ENCODE data around the gene WDR35. TPM values are rescaled to one million over a fixed set of nuclear protein-coding genes. Genes with fewer than 3 reads are reported as not detected.
A peak's percentile ranks its signal among the peaks of the same experiment; 100 is the strongest.

Gene WDR35
- total RNA-seq, 1 experiment from 2014 or later = 29.4 TPM

- H3K4me1 ChIP-seq (ENCODE audit: insufficient read depth, low read length, poor library complexity, severe bottlenecking) = no peaks in the 10 kb centered on the region
- no peak for DNase-seq (ENCODE audit: low spot score)
- no peaks in the 10 kb centered on the region for H3K27me3 ChIP-seq (replicated peaks; ENCODE audit: insufficient read depth, low read depth, low read length, poor library complexity)
- no peaks in the 10 kb centered on the region for H3K9me3 ChIP-seq (ENCODE audit: low read depth, low read length, poor library complexity, severe bottlenecking)
- no peak overlapping the region for H3K4me3 ChIP-seq (ENCODE audit: low read depth, low read length, poor library complexity, severe bottlenecking)
- H3K36me3 ChIP-seq (ENCODE audit: insufficient read depth, low read length, poor library complexity, severe bottlenecking) = peaks cover 6% of the 10 kb centered on the region
- ChIA-PET CTCF (no interaction called here), POLR2A (ENCODE audit: low non-redundant PET) (no interaction called here)
- intact Hi-C loops (cut with micrococcal nuclease; ENCODE audit: unreplicated experiment) = no loop called here
- TF ChIP-seq, protein P1, sequence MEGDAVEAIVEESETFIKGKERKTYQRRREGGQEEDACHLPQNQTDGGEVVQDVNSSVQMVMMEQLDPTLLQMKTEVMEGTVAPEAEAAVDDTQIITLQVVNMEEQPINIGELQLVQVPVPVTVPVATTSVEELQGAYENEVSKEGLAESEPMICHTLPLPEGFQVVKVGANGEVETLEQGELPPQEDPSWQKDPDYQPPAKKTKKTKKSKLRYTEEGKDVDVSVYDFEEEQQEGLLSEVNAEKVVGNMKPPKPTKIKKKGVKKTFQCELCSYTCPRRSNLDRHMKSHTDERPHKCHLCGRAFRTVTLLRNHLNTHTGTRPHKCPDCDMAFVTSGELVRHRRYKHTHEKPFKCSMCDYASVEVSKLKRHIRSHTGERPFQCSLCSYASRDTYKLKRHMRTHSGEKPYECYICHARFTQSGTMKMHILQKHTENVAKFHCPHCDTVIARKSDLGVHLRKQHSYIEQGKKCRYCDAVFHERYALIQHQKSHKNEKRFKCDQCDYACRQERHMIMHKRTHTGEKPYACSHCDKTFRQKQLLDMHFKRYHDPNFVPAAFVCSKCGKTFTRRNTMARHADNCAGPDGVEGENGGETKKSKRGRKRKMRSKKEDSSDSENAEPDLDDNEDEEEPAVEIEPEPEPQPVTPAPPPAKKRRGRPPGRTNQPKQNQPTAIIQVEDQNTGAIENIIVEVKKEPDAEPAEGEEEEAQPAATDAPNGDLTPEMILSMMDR (conservative IDR thresholded peaks at IDR 0.05; ENCODE audit: low read depth, low read length) = no peak
- TF ChIP-seq EZH2 (IDR thresholded peaks at IDR 0.05; ENCODE audit: borderline replicate concordance, low read depth, low read length, poor library complexity, severe bottlenecking) = no peak
- H3K27ac ChIP-seq (ENCODE audit: low read depth, low read length, poor library complexity, severe bottlenecking) = no peak overlapping the region
- no TSS peak for BruUV-seq (replicated peaks)
Observed at GRCh38 chr2:19914266-19914975, 75.5 kb downstream of the WDR35 start.

DNA sequence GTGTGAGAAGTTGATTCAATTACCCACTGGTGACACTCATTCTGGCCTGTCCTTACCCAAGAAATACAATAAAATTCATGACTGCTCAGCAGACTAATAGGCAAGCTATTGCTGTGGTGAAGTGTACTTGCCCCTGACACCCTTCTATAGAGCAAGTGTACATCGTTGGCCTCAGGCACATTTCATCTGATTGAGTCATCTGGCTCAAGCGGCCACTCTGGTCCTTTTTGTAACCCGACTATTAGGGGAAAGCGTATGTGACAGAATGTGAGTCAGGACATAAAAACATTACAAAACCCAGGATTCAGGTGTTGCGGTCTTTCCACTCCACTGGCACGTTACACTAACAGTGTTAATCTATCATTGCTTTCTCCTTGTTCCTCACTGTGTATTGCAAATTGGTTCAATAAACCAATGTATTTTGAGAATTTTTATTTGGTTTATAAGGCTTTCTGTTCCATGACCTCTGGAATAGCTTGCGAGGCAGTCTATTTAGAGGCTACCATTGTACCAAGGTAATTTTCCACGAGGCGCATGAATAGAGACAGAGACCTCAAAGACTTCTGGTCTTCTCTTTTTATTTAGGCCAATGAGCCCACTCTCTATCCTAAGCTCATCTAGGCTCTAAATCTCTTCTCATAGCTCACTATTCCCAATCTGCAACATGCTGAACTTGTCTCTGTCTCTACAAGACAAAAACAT lies 77.9 kb downstream of the WDR35 start:
- CTCF ChIA-PET = interaction anchor here (0.7 kb wide), 1 partner anchor 40 kb away, joined by 3 read pairs; no protein-coding TSS in a partner anchor
- no peaks in the 10 kb centered on the region for H3K4me1 ChIP-seq (ENCODE audit: insufficient read depth, low read length, poor library complexity, severe bottlenecking)
- no peaks in the 10 kb centered on the region for H3K27me3 ChIP-seq (replicated peaks; ENCODE audit: insufficient read depth, low read depth, low read length, poor library complexity)
- no peak for DNase-seq (ENCODE audit: low spot score)
- H3K4me3 ChIP-seq (ENCODE audit: low read depth, low read length, poor library complexity, severe bottlenecking) = no peak overlapping the region
- intact Hi-C loops (cut with micrococcal nuclease; ENCODE audit: unreplicated experiment) = no loop called here
- POLR2A ChIA-PET (ENCODE audit: low non-redundant PET) = no interaction called here
- BruUV-seq (replicated peaks) = no TSS peak
- TF ChIP-seq EZH2 (IDR thresholded peaks at IDR 0.05; ENCODE audit: borderline replicate concordance, low read depth, low read length, poor library complexity, severe bottlenecking) = no peak
- TF ChIP-seq, protein P1 (conservative IDR thresholded peaks at IDR 0.05; ENCODE audit: low read depth, low read length) = no peak
- peaks cover 6% of the 10 kb centered on the region for H3K36me3 ChIP-seq (ENCODE audit: insufficient read depth, low read length, poor library complexity, severe bottlenecking)
- no peak overlapping the region for H3K27ac ChIP-seq (ENCODE audit: low read depth, low read length, poor library complexity, severe bottlenecking)
- H3K9me3 ChIP-seq (ENCODE audit: low read depth, low read length, poor library complexity, severe bottlenecking) = no peaks in the 10 kb centered on the region

DNA sequence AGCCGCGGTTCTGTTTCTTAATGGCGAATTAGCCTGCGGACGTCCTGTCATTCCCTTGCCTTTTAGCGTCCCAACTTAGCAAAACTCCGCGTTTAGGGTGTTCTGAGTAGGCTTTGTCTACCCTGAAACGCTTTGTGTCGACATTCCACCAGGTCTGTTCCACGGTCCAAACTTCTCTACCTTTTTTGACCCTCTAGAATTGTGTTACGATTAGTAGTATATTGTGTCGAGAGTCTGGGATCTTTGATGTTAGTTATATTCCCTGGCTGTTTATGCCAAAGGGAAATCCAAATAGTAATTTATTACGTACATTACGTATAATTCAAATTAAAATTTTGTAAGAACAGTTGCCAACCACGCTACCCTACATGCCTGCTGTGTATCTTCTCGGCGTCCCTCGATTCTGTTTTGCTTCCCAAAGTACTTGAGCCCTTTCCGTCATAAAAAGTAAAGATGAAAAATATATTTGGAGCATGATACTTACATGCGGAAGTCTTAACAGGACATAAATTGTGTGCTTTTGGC lies 87.6 kb downstream of the WDR35 start:
- intact Hi-C loops (cut with micrococcal nuclease; ENCODE audit: unreplicated experiment) = loop anchor here (5.0 kb wide), 1 partner anchor 150 kb away; the partner anchor contains the start of gene LAPTM4A
- ChIA-PET POLR2A (ENCODE audit: low non-redundant PET) (no interaction called here), CTCF (no interaction called here)
- Histone ChIP-seq H3K27ac (ENCODE audit: low read depth, low read length, poor library complexity, severe bottlenecking) (peak overlapping the region; percentile 97), H3K36me3 (ENCODE audit: insufficient read depth, low read length, poor library complexity, severe bottlenecking) (no peaks in the 10 kb centered on the region), H3K4me3 (ENCODE audit: low read depth, low read length, poor library complexity, severe bottlenecking) (peak overlapping the region; percentile 68), H3K27me3 (replicated peaks; ENCODE audit: insufficient read depth, low read depth, low read length, poor library complexity) (no peaks in the 10 kb centered on the region), H3K4me1 (ENCODE audit: insufficient read depth, low read length, poor library complexity, severe bottlenecking) (peaks cover 28% of the 10 kb centered on the region), H3K9me3 (ENCODE audit: low read depth, low read length, poor library complexity, severe bottlenecking) (no peaks in the 10 kb centered on the region)
- BruUV-seq (replicated peaks) = TSS peak; percentile 95
- DNase-seq (ENCODE audit: low spot score) = no peak
- TF ChIP-seq, protein P1 (conservative IDR thresholded peaks at IDR 0.05; ENCODE audit: low read depth, low read length) = no peak
- TF ChIP-seq EZH2 (IDR thresholded peaks at IDR 0.05; ENCODE audit: borderline replicate concordance, low read depth, low read length, poor library complexity, severe bottlenecking) = no peak

All from A673 (cell line).